ENCODE data around the gene CFAP299. TPM values are rescaled to one million over a fixed set of nuclear protein-coding genes. Genes with fewer than 3 reads are reported as not detected.

Gene CFAP299
- total and polyA plus RNA-seq, 9 of the 15 experiments (the other 6 are each of a cell fraction or from before 2014, with no cell fraction given) = 0.09 to 3.0 (median 0.76) TPM

GRCh38 chr4:80726471-80726870, 390.9 kb downstream of the CFAP299 start:
- POLR2A ChIA-PET = no interaction called here
- 0% methylated on average over 1 of the region's 1 CpG for WGBS (ENCODE audit: insufficient coverage, low coverage, missing lambda C conversion rate)
- no TSS peak for BruUV-seq (replicated peaks)

GRCh38 chr4:80730158-80730557, 394.6 kb downstream of the CFAP299 start:
- H3K9me1 ChIP-seq (ENCODE audit: control insufficient read depth, insufficient read depth, low read length) = no peaks in the 10 kb centered on the region
- H3K27me3 ChIP-seq (ENCODE audit: control insufficient read depth in 2 of 2, insufficient read depth in 2 of 2, low read length in 2 of 2) = no peaks in the 10 kb centered on the region
- no peaks in the 10 kb centered on the region for H3K9me3 ChIP-seq (replicated peaks; ENCODE audit: control insufficient read depth, insufficient read depth, low read depth, low read length)
- intact Hi-C loops (cut with micrococcal nuclease) (no loop called here), in situ Hi-C loops (cut with MboI) (no loop called here)
- no peak overlapping the region for H3K9ac ChIP-seq (ENCODE audit: insufficient read depth in 1 of 2, low read depth in 2 of 2, low read length in 2 of 2)
- H3K79me2 ChIP-seq (ENCODE audit: control insufficient read depth, insufficient read depth, low read length) = no peaks in the 10 kb centered on the region
- 0% methylated on average over 1 of the region's 1 CpG for WGBS (ENCODE audit: insufficient coverage, low coverage, missing lambda C conversion rate)
- no TSS peak for BruUV-seq (replicated peaks)
- ChIA-PET CTCF (ENCODE audit: low intra/inter-chr PET ratio) (no interaction called here), POLR2A (no interaction called here)
- H3K4me3 ChIP-seq = no peak overlapping the region
- no peak overlapping the region for H3K27ac ChIP-seq (ENCODE audit: extremely low read depth, low read depth, low read length)
- H2AFZ ChIP-seq (ENCODE audit: low read depth, low read length) = no peak overlapping the region
- FAIRE-seq = no peak
- no peak for ATAC-seq
- DNase-seq (ENCODE audit: extremely low read depth in 1 of 4, low spot score in 3 of 4) = no peak
- no peaks in the 10 kb centered on the region for H3K36me3 ChIP-seq (ENCODE audit: control insufficient read depth, insufficient read depth, low read length)
- H4K20me1 ChIP-seq (replicated peaks; ENCODE audit: control insufficient read depth, insufficient read depth, low read length) = no peaks in the 10 kb centered on the region
- no peak overlapping the region for H3K4me2 ChIP-seq (ENCODE audit: insufficient read depth, low read length)
- H3K4me1 ChIP-seq (replicated peaks in 1 of 2; ENCODE audit: control insufficient read depth in 2 of 2, insufficient read depth in 2 of 2, low read length in 2 of 2) = no peaks in the 10 kb centered on the region
- TF ChIP-seq ZNF518B (CRISPR knock-in tag; IDR thresholded peaks at IDR 0.05) = no peak
- no peak for TF ChIP-seq KDM4B (IDR thresholded peaks at IDR 0.05; ENCODE audit: borderline replicate concordance in 2 of 2, low read depth in 1 of 2)
- no peak for TF ChIP-seq GTF2E2 (tag; IDR thresholded peaks at IDR 0.05)
- no peak for TF ChIP-seq SMAD2 (IDR thresholded peaks at IDR 0.05; ENCODE audit: low read depth, low read length)
- TF ChIP-seq PHF21A (IDR thresholded peaks at IDR 0.05; ENCODE audit: borderline replicate concordance, low read depth) = no peak
- no peak for TF ChIP-seq ZC3H8 (IDR thresholded peaks at IDR 0.05)

More at GRCh38 chr4:80726471-80726870, 390.9 kb downstream of the CFAP299 start:
- intact Hi-C loops (cut with micrococcal nuclease) = no loop called here
- Histone ChIP-seq H4K20me1 (replicated peaks; ENCODE audit: control insufficient read depth, insufficient read depth, low read length) (no peaks in the 10 kb centered on the region), H2AFZ (ENCODE audit: low read depth, low read length) (no peak overlapping the region), H3K9me3 (replicated peaks; ENCODE audit: control insufficient read depth, insufficient read depth, low read depth, low read length) (no peaks in the 10 kb centered on the region), H3K9ac (ENCODE audit: insufficient read depth in 1 of 2, low read depth in 2 of 2, low read length in 2 of 2) (no peak overlapping the region), H3K4me2 (ENCODE audit: insufficient read depth, low read length) (no peak overlapping the region), H3K4me3 (no peak overlapping the region), H3K9me1 (ENCODE audit: control insufficient read depth, insufficient read depth, low read length) (no peaks in the 10 kb centered on the region), H3K36me3 (ENCODE audit: control insufficient read depth, insufficient read depth, low read length) (no peaks in the 10 kb centered on the region), H3K4me1 (replicated peaks in 1 of 2; ENCODE audit: control insufficient read depth in 2 of 2, insufficient read depth in 2 of 2, low read length in 2 of 2) (no peaks in the 10 kb centered on the region), H3K79me2 (ENCODE audit: control insufficient read depth, insufficient read depth, low read length) (no peaks in the 10 kb centered on the region), H3K27me3 (ENCODE audit: control insufficient read depth in 2 of 2, insufficient read depth in 2 of 2, low read length in 2 of 2) (no peaks in the 10 kb centered on the region), H3K27ac (ENCODE audit: extremely low read depth, low read depth, low read length) (no peak overlapping the region)
- DNase-seq (ENCODE audit: extremely low read depth in 1 of 4, low spot score in 3 of 4) (no peak), FAIRE-seq (no peak), ATAC-seq (no peak)
- TF ChIP-seq ZFX (CRISPR knock-in tag; IDR thresholded peaks at IDR 0.05) (no peak), ZNF707 (CRISPR knock-in tag; conservative IDR thresholded peaks at IDR 0.05) (no peak), SNAPC5 (CRISPR knock-in tag; IDR thresholded peaks at IDR 0.05) (no peak)
- in situ Hi-C loops (cut with MboI) = no loop called here
- CTCF ChIA-PET (ENCODE audit: low intra/inter-chr PET ratio) = no interaction called here

Data from K562 (cell line).